Stimulated activated CD8-positive, alpha-beta memory T cell treated with anti-CD3 and anti-CD28 coated beads, Interleukin-7, amount 100 ng/mL, for 1 hour (primary cell): ENCODE measurements around the gene TIGAR.

ENCODE experiments used
- DNase-seq, 2 donors: peaks; one replicate each; pipeline ENCODE4 v3.0.0-alpha.2; 2020; ENCODE audit warnings: low read depth in 2 of 2

The TIGAR gene, protein sequence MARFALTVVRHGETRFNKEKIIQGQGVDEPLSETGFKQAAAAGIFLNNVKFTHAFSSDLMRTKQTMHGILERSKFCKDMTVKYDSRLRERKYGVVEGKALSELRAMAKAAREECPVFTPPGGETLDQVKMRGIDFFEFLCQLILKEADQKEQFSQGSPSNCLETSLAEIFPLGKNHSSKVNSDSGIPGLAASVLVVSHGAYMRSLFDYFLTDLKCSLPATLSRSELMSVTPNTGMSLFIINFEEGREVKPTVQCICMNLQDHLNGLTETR

DNA sequence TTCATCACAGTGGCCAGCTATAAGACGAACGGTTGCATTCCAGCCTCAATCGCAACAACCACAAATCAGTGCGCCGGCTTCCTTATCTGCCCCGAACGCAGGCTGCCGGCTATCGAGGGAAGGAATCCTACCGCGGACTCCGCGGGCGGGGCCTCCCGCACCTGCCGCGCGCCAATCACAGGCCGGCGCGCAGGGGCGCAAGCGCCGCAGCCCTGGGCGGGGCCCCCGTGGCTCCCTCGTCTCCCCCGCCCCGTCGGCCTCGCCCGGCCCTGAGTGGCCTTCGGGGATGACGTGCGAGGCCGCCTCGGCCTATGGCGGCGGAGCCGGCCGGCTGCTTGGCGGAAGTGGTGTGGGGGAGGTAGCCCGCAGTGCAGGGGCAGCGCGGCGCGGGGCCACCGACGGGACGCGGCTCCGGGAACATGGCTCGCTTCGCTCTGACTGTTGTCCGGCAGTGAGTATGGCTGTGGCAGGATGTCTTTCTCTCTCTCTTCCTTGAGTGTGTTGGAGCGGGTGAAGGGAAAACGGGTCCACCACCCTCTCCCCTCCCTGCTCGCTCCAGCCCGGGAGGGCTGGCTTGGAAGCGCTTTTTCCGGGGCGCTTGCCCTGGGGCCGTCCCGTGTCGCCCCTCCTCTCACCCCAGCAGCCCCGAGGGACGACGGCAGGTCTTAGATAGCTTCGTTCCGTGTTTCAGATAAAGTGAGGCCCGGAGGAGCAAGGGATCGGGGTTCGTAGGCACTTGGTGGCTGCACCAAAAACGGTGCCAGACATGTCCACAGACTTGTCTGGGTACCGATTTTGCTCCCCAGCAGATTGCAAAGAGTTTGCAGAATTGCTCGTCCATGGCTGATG lies at the start of gene TIGAR:
TSS of gene TIGAR (plus strand) at position 361 of the 849 bp plus-strand sequence. CDS start at position 420, 59 bp downstream.
- peak; percentile 75 to 83 for DNase-seq

DNA sequence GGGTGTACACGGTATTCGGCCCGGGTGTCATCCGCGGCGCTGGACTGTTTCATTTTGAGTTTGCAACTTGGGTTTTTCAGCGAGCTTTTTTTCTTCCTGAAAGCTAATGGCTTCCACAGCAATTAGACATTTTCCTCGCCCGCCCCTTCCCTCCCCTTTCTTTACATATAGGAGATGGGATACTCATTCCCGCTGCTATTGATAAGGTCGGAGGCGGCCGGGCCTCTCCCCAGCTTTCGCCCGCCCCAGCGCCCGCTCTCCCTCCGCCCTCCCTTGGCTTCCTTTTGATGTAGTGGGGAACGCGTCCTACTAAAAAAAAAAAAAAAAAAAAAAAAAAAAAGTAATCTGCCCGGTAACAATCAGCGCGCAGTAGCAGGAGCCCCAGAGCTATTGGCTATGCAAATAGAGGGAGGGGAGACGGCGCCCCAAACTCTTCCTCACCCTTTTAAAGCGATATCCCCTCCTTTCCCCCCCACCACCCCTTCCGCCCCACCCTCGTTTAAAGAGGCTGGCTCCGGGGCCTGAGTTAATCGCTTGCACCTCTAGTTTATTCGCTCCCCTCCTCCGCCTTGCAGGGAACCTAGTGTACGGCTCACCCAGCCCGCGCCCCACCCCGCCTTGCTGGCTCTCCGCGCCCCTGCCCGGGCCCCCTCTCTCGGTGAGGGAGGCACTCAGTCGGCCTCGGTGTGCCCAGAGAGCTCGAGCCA lies 49.1 kb upstream of the TIGAR start:
- peak; percentile 60 to 69 for DNase-seq

DNA sequence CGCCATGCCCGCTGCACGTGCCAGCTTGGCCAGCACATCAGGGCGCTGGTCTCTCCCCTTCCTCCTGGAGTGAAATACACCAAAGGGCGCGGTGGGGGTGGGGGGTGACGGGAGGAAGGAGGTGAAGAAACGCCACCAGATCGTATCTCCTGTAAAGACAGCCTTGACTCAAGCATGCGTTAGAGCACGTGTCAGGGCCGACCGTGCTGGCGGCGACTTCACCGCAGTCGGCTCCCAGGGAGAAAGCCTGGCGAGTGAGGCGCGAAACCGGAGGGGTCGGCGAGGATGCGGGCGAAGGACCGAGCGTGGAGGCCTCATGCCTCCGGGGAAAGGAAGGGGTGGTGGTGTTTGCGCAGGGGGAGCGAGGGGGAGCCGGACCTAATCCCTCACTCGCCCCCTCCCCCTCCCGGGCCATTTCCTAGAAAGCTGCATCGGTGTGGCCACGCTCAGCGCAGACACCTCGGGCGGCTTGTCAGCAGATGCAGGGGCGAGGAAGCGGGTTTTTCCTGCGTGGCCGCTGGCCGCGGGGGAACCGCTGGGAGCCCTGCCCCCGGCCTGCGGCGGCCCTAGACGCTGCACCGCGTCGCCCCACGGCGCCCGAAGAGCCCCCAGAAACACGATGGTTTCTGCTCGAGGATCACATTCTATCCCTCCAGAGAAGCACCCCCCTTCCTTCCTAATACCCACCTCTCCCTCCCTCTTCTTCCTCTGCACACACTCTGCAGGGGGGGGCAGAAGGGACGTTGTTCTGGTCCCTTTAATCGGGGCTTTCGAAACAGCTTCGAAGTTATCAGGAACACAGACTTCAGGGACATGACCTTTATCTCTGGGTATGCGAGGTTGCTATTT lies 48.4 kb upstream of the TIGAR start:
- DNase-seq: peak; percentile 53 to 55

DNA sequence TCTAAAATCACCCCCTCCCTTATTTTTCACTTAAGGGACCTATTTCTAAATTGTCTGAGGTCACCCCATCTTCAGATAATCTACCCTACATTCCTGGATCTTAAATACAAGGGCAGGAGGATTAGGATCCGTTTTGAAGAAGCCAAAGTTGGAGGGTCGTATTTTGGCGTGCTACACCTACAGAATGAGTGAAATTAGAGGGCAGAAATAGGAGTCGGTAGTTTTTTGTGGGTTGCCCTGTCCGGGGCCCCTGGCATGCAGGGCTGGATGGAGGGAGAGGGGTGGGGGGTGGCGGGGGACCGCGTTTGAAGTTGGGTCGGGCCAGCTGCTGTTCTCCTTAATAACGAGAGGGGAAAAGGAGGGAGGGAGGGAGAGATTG lies 47.8 kb upstream of the TIGAR start:
- no peak for DNase-seq

DNA sequence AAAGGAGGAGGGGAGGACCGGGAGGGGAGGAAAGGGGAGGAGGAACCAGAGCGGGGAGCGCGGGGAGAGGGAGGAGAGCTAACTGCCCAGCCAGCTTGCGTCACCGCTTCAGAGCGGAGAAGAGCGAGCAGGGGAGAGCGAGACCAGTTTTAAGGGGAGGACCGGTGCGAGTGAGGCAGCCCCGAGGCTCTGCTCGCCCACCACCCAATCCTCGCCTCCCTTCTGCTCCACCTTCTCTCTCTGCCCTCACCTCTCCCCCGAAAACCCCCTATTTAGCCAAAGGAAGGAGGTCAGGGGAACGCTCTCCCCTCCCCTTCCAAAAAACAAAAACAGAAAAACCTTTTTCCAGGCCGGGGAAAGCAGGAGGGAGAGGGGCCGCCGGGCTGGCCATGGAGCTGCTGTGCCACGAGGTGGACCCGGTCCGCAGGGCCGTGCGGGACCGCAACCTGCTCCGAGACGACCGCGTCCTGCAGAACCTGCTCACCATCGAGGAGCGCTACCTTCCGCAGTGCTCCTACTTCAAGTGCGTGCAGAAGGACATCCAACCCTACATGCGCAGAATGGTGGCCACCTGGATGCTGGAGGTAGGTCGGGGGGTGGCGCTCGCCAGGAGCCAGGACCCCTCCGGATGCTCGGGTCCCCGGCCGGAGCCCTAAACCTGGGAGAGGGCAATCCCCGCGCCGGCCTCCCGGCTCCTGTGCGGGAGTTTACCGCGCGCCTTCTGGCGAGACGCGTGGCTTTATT lies 47.2 kb upstream of the TIGAR start, which contains the start of gene CCND2:
TSS of gene CCND2 (plus strand) at position 111 of the 744 bp plus-strand sequence. CDS start at position 390, 279 bp downstream.
- DNase-seq: peak in 1 of 2 donors; percentile 54

DNA sequence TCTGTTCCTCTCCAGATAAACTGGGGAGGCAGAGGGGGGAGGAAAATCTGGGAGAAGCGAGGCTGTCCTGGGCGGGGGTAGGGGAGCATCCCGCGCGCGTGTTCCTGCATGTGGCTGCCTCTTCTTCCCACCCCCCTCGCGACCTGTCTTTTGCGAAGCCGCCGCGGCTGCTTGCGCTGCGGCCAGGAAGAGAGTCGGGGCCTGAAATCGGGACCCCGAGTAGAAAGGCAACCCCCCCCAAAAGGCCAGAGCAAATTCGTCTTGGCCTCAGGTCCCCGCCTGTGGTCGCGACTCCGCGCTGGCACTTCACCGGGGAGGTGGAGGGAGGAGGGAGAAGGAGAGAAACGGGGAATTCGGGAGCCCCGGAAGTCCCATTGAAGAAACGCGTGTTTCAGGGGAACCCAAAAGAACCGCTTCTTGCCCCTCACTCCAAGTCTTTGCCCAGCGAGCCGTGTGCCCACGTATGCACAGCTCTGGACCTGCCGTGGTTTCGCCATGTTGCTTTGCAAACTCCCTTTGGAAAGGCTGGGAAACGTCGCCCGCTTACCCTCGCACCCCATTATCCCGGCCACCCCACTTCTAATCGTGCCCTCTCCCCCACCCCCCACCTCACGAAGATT lies 46.5 kb upstream of the TIGAR start:
- no peak for DNase-seq

DNA sequence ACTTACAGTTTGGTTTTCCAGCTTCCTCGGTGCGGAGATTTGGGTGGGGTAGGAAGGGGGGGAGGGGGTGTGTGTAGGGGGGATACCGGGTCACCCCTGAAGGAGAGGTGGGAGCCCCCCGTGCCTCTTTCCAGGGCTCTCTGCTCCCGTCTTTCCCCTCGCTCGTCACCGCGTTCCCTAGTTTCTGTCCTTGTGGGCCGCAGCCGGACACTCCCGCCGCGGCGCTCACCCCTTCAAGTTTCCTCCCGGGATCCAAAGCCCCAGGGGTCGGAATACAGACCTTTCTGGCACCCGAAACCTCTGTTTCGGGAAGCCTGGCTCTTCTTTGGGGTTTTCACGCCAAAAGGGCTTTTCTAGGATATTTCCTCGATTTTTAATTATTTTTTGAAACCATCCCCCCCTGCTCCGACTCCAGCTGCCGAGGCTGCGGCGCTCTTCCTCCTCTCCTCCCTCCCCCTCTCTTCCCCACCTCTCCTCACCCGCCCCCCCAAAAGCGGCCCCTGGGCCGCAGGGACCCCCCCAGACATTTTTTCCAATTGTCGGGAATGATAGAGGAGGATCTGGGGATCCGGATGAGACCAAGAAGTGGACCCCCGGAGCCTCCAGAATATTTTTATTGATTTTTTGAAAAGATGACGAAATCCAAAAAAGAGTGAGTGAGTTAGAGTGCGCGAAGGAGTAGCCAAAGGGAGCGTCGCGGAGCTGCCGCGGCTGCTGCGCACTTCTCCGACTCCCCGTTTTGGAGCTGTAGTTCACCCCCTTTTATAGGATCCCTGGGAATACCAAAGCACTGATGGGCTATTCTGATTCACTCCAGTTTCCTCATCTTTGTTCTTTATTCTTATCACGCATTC lies 45.8 kb upstream of the TIGAR start:
- no peak for DNase-seq

DNA sequence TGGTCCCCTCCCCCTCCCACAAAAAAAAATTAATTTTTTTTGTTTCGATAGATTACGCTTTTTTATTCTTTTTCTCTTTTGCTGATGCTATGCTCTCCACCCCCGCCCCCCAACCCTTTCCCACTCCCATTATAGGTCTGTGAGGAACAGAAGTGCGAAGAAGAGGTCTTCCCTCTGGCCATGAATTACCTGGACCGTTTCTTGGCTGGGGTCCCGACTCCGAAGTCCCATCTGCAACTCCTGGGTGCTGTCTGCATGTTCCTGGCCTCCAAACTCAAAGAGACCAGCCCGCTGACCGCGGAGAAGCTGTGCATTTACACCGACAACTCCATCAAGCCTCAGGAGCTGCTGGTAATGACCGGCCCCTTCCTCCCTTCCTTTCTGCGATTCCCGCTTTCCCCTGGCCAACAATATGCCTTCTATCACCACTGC lies 45.1 kb upstream of the TIGAR start:
- DNase-seq: no peak

DNA sequence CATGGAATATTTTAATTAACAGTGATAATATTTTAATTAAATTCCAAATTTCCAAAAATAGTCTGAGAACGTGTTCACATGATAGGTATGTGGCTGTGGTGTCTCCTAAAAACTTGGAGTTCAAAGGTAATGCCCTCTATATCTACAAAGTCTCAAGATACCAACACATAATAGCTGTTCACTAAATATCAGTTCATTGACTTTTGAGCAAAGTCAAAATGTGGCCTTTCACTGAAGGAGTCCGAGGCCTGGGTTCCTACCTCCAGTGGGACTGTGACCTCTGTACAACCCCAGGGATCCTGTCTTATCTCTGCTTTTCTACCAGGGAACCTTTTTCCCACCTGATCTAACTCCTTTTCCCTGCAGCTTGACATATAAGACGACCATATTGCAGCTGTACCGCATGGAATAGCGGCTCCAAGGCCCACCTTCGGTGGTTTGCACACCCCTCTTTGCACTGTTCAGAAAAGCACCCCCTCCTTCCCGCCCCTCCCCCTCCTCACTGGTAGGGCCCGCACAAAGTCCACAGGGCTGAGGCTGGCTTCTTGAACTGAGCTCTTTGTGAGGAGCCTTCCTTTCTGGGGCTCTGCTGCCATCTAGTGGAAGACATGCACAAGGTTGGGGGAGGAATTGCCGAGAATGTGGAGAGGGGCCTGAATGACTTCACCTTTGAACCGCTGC lies 44.3 kb upstream of the TIGAR start:
- peak; percentile 64 to 70 for DNase-seq

DNA sequence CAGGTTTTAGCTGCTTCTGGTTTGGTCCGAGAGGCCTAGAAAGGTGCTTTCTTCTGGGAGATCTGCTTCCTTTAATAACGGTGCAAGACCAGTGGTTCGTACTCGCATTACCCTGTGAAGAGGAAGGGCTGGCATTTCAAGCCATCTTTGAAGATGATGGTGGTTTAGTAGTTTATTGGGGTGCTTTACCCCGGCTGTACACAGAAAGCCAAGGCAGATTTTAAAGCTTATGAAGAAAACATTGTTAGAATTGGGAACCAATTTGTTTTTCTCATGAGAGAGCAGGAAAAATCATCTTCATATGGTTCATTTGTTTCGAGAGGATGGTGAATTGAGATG lies 43.8 kb upstream of the TIGAR start:
- no peak for DNase-seq

DNA sequence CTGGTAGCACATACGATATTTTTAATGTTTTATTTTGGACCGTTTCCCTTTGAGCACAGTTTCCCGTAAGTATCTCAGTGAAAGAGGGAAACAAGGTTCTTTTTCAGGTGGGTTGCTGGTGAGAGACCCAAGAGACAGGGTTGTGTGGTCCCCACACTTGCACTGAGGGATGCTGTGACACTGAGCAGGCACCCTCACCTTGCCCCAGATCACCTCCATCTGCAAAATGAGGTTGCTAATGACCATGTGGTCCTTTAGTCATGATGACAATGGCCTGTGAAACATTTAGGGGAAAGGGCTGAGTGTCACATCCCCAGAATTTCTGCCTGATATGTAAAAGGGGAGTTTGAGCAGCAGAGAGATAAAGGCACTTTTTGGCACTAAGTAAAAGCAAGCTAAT lies 43.2 kb upstream of the TIGAR start:
- no peak for DNase-seq

DNA sequence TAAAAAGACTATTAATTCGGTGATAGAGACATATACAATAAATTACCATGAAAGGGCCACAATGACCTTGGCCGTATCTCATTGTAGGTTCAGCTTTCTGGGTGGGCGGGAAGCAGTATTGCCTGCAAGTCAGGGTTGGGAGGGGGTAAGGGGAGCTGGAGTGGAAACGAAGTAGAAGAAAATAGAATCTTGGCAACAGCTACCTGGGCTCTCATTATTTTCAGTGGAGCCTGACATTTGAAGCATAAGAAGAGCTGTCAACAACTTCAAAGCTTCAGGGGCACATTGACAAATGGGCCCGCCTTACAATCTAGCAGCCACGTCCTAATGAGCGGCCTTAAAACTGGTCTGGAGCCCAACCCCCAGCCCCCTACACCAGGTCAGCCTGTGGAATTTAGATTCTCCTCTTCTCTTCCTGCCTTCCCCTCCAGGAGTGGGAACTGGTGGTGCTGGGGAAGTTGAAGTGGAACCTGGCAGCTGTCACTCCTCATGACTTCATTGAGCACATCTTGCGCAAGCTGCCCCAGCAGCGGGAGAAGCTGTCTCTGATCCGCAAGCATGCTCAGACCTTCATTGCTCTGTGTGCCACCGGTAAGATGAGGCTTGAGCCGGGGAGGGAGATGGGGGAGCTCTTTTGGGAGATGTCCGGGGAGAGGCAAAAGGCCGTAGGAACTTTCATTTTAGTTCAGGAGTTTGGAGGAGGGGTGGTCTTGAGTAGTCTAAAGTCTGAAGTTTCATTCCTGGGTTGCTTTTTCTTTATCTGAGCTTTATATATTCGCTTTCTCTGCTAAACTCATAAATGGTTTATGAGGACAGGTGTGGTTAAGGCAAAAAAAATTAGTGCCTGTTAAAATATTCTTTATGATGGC lies 42.5 kb upstream of the TIGAR start:
- no peak for DNase-seq

DNA sequence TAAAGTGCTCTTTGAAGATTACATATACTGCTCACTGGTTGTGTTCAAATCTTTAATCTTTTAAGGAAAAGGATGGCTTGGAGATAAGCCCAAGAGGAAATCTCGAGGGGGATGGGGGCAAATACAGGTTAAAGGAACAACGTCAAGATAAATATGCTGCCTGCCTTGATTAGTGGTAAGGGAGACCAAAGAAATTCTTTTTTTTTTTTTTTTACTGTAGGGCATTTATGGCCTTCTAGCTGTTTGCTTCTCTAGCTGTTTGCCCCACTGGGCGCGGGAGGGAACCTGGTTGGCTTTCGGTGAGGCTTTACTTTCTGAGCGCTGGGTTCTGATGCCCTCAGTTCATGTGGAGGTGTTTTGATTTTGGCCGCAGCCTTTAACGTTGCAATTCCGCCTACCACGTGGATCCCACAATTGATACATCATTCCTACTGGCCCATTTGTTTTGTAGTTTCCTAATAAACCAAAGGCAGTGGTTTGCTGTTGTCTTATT lies 41.8 kb upstream of the TIGAR start:
- DNase-seq: no peak

DNA sequence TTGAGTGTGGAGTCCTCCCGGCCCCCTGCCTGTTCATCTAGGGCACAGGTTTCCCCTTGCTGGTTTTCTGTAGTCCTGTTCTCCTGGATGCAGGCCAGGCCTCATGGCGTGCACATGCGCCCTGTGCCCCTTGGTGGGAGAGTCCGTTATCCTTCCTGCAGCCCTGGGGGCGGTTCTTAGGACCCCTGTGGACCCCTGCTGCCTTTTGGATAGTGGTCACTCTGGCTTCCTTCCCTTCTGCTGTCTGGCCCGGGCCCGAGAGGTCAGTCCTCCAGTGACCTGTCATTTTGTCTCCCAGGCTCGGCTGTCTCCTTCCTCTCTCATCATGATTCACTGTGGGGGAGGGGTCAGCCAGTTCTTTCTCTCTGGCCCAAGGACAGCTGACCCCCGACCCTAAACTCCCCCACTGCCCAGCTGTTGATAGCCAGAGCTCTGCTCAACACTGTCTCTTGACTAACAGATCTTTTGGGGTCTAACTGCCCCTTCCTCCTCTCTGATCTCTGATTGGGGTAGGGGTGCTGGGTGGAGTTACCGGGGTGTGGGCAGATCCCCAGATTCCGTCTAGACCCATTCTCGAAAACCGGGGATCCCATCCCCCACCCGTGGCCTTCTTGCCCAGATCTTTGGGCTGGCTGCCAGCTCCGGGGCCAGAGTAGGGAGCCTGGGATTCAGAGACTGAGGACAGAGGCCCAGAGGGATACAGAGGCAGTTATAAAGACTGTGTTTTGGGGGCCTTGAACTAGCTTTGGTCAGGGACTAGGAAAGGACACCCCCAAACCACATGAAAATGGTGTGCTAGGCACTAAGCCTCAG lies 40.5 kb upstream of the TIGAR start:
- no peak for DNase-seq

DNA sequence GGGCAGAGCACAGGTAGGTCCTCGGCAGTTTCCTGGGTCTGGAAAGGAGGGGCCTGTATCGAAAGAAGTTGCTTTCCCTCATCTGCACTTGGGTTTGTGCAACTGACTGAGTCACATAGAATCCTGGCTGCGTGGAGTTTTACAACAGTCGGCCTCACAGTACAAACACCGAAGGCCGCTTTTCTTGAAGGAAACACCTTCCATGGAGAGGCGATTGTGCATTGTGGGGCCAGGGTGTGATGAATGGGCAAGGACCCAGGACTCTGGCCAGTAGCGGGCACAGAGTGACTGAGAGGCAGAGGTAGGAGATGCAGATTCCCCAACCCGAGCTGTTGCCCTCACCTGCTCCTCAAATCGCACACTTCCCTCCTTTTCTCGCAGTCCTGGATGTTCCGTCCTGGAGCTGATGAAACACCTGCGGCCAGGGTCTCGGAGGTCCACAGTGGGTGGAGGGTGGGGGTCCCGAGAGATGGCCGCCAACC lies 39.8 kb upstream of the TIGAR start:
- DNase-seq: no peak

DNA sequence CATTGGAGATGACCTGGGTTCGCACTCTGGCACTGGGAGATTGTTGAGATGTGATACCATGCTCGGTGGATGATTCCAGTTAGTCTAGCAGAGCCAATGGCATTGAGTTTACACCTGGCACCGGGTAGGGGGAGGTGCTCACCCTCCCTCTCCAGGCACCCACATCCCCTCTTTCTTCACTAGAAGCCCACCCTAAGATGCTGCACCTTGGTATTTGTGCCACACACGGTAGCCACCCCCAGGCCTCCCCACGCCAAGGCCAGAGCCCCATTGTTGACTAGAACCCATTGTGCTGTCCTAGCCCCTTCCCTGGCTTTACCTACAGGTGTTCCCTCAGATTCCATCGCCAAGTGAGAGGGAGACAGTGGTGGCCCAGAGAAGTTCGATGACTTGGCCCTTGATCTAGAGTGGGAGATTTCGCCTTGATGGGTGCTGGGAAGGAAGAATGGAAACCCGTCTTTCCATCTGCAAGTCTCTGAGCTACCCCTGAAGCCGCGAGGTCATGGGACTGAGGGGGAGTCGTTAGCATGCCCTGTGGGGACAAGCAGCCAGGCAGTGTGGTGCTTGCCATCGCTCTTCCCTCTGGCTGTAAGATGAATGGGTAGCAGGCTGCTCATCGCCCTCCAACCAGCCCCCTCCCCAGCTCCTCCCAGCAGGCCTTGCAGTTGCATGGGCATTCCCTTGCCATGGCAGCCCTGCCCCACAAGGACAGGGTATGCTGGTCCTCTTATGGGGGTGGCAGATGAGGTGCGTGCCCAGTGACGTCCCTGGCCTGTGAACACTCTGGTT lies 38.7 kb upstream of the TIGAR start:
- no peak for DNase-seq
